ENCODE data around the gene GIPC1. TPM values are rescaled to one million over a fixed set of nuclear protein-coding genes. Genes with fewer than 3 reads are reported as not detected.

The GIPC1 gene
- total and polyA plus RNA-seq, 2 donors (not counting 1 experiment from before 2014, with no cell fraction given): 57.3 to 129 TPM

- Histone ChIP-seq H4K20me1 (ENCODE audit: control insufficient read depth, extremely low read depth, insufficient read depth, low read length) (no peaks in the 10 kb centered on the region), H3K79me2 (ENCODE audit: control insufficient read depth, insufficient read depth, low read length) (peaks cover 24% of the 10 kb centered on the region), H3K4me1 (ENCODE audit: control insufficient read depth, extremely low read depth, insufficient read depth, low read length) (peaks cover 6% of the 10 kb centered on the region), H3K4me3 (replicated peaks in 1 of 4; ENCODE audit: control extremely low read depth in 1 of 4, insufficient read depth in 1 of 4, low read depth in 3 of 4, low read length in 4 of 4) (no peak overlapping the region), H3K9ac (ENCODE audit: insufficient read depth, low read length) (no peak overlapping the region), H3K9me3 (ENCODE audit: control insufficient read depth, insufficient read depth, low read depth, low read length) (no peaks in the 10 kb centered on the region), H3K27ac (ENCODE audit: insufficient read depth, low read length) (peak overlapping the region; percentile 65), H2AFZ (ENCODE audit: low read length) (no peak overlapping the region), H3K27me3 (ENCODE audit: control insufficient read depth, insufficient read depth, low read length) (no peaks in the 10 kb centered on the region), H3K36me3 (ENCODE audit: control insufficient read depth, insufficient read depth, low read length) (peaks cover 9% of the 10 kb centered on the region), H3K4me2 (ENCODE audit: extremely low read depth, insufficient read depth, low read length) (no peak overlapping the region)
- no peak for TF ChIP-seq EZH2 (IDR thresholded peaks at IDR 0.05; ENCODE audit: low read length, missing control alignments)
- no peak for TF ChIP-seq CTCF (conservative IDR thresholded peaks at IDR 0.05 in 1 of 2, IDR thresholded peaks at IDR 0.05 in 1 of 2; ENCODE audit: low read depth in 1 of 2, low read length in 2 of 2)
- no peak for DNase-seq (ENCODE audit: low read depth in 2 of 2)
Measured at GRCh38 chr19:14520543-14520942, 24.6 kb upstream of the GIPC1 start.

- Histone ChIP-seq H3K79me2 (ENCODE audit: control insufficient read depth, insufficient read depth, low read length) (peaks cover 30% of the 10 kb centered on the region), H3K9ac (ENCODE audit: insufficient read depth, low read length) (no peak overlapping the region), H3K27ac (ENCODE audit: insufficient read depth, low read length) (peak overlapping the region; percentile 93), H3K4me3 (replicated peaks in 1 of 4; ENCODE audit: control extremely low read depth in 1 of 4, insufficient read depth in 1 of 4, low read depth in 3 of 4, low read length in 4 of 4) (no peak overlapping the region), H3K4me1 (ENCODE audit: control insufficient read depth, extremely low read depth, insufficient read depth, low read length) (peaks cover 8% of the 10 kb centered on the region), H3K4me2 (ENCODE audit: extremely low read depth, insufficient read depth, low read length) (no peak overlapping the region), H3K9me3 (ENCODE audit: control insufficient read depth, insufficient read depth, low read depth, low read length) (no peaks in the 10 kb centered on the region), H4K20me1 (ENCODE audit: control insufficient read depth, extremely low read depth, insufficient read depth, low read length) (no peaks in the 10 kb centered on the region), H3K36me3 (ENCODE audit: control insufficient read depth, insufficient read depth, low read length) (peaks cover 15% of the 10 kb centered on the region), H3K27me3 (ENCODE audit: control insufficient read depth, insufficient read depth, low read length) (no peaks in the 10 kb centered on the region), H2AFZ (ENCODE audit: low read length) (no peak overlapping the region)
- DNase-seq (ENCODE audit: low read depth in 2 of 2): peak; percentile 63 to 89
- TF ChIP-seq CTCF (conservative IDR thresholded peaks at IDR 0.05 in 1 of 2, IDR thresholded peaks at IDR 0.05 in 1 of 2; ENCODE audit: low read depth in 1 of 2, low read length in 2 of 2): no peak
- no peak for TF ChIP-seq EZH2 (IDR thresholded peaks at IDR 0.05; ENCODE audit: low read length, missing control alignments)
Measured at GRCh38 chr19:14519860-14520407, 24.0 kb upstream of the GIPC1 start.

GRCh38 chr19:14519245-14519859, 23.4 kb upstream of the GIPC1 start:
- Histone ChIP-seq H2AFZ (ENCODE audit: low read length) (no peak overlapping the region), H3K4me3 (replicated peaks in 1 of 4; ENCODE audit: control extremely low read depth in 1 of 4, insufficient read depth in 1 of 4, low read depth in 3 of 4, low read length in 4 of 4) (no peak overlapping the region), H3K9me3 (ENCODE audit: control insufficient read depth, insufficient read depth, low read depth, low read length) (no peaks in the 10 kb centered on the region), H3K27ac (ENCODE audit: insufficient read depth, low read length) (peak overlapping the region; percentile 93), H3K27me3 (ENCODE audit: control insufficient read depth, insufficient read depth, low read length) (no peaks in the 10 kb centered on the region), H3K36me3 (ENCODE audit: control insufficient read depth, insufficient read depth, low read length) (peaks cover 21% of the 10 kb centered on the region), H3K79me2 (ENCODE audit: control insufficient read depth, insufficient read depth, low read length) (peaks cover 36% of the 10 kb centered on the region), H4K20me1 (ENCODE audit: control insufficient read depth, extremely low read depth, insufficient read depth, low read length) (no peaks in the 10 kb centered on the region), H3K4me2 (ENCODE audit: extremely low read depth, insufficient read depth, low read length) (no peak overlapping the region), H3K4me1 (ENCODE audit: control insufficient read depth, extremely low read depth, insufficient read depth, low read length) (peaks cover 13% of the 10 kb centered on the region), H3K9ac (ENCODE audit: insufficient read depth, low read length) (no peak overlapping the region)
- DNase-seq (ENCODE audit: low read depth in 2 of 2): no peak
- TF ChIP-seq CTCF (conservative IDR thresholded peaks at IDR 0.05 in 1 of 2, IDR thresholded peaks at IDR 0.05 in 1 of 2; ENCODE audit: low read depth in 1 of 2, low read length in 2 of 2) (no peak), EZH2 (IDR thresholded peaks at IDR 0.05; ENCODE audit: low read length, missing control alignments) (no peak)
